GM19193 (cell line): ENCODE data around the gene TOR3A.

ENCODE experiments used
- POLR2A ChIP-seq: IDR thresholded peaks from 4 replicates; pipeline ENCODE4 v1.6.1; 2011; ENCODE audit not compliant: insufficient read depth, insufficient read length; ENCODE audit errors: extremely low read depth

The TOR3A gene

DNA sequence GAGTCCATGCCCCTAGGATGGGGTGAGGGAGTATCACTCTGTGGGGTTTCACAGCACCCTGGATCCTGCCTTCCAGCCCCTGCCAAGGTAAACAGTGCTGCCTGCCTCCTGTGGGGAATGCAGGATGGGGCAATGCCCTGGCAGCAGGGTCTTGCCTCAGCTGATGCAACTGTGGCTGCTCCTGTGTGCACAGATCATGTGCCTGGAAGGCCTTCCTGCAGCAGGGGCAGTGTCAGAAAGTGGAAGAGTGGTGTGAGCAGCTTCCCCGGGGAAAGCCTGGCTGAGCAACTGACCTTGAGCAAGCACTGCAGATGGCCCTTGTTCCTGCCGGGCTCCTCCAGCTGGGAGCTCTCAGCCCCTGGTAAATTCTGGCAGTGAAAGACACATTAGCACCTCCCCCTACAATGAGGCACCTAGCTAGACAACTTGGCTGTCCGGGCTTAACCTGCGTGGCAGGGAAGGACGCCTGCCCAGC is 9.9 kb downstream of the TOR3A start:
- no peak for TF ChIP-seq POLR2A

DNA sequence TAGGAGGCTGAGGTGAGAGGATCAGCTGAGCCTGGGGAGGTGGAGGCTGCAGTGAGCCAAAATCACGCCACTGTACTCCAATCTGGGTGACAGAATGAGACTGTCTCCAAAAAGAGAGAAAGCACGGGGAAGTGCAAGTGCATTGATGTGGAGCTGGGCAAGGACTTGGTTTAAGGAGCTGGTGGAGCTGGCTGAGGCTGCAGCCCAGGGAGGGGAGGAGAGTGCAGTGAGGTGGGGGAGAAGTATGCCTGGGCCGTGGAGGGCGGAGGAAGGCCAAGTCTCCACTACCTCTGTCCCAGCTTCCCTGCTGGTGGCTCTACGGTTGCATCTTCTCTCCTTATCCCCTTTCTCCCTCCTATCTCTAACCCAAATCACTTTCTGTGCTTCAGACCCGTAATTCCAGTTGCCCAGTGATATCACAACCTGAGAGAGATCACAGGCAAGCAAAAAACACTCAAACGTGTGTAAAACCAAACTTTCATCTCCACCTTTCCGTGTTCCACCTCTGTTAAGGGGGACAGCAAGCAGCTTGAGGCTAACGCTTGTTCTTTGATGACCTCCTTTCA is 11.1 kb downstream of the TOR3A start:
- TF ChIP-seq POLR2A = no peak

DNA sequence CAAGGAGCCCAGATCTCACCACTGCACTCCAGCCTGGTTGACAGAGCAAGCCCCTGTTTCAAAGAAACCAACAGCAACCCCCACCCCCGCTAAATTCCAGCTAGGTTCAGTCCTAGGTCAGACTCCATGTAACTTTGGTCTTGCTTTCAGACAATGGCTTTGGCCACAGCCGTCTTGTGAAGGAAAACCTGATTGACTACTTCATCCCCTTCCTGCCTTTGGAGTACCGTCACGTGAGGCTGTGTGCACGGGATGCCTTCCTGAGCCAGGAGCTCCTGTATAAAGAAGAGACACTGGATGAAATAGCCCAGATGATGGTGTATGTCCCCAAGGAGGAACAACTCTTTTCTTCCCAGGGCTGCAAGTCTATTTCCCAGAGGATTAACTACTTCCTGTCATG is 12.9 kb downstream of the TOR3A start:
- TF ChIP-seq POLR2A = no peak

DNA sequence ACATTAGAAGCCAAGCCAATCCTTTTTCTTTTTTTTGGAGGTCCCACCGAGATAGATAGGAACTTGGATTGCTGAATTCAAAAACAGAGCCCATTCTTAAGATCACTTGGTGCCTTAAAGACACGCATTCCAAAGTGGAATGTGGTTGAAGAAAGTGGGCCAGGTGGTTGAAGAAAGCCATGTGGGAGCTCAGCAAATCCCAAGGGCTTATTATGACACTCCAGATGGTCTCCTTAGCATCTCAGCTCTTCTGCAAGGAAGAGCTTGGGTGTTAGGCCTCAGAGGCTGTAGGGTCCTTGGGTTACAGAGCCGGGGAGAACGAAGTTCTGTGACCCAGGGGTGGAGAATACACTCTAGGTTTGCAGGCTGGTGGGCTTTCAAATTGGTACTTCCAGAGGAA is 13.5 kb downstream of the TOR3A start:
- TF ChIP-seq POLR2A = no peak

DNA sequence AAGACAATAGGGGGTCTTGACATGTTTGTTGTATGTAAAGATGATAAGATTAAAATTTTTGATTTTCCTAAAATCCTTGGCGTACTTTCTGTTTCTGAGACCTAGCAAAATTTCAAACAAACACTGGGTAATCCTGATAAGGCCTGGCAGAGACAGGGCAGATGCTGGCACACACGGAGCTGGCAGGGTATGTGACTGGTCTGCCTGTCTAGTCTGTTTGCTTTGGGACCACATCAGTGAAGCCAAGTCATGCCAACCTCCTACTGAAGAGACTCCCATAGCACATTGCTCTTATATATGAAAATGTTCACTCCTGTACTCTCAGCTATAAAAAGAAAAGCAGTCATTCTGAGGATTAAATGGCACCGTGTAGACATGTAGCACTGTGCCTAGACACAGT is 14.1 kb downstream of the TOR3A start:
- TF ChIP-seq POLR2A = no peak

DNA sequence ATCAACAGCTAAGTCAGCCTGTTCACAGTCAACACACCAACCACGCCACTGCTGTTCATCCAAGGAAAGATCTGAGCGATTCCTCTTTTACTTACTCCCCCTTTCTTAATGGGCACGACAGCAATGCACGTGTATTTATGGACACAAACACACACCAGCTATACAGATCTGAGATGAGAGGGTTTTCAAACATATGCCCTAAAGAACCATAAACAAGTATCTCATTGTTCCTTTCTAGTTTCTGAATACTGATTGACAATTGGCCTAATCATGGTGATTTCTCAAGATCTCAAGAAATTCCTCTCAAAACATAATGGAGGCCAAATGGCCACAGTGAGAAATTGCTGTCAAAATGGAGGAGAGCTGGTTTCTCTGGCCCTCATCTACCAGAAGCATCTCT is 18.0 kb downstream of the TOR3A start:
- no peak for TF ChIP-seq POLR2A

DNA sequence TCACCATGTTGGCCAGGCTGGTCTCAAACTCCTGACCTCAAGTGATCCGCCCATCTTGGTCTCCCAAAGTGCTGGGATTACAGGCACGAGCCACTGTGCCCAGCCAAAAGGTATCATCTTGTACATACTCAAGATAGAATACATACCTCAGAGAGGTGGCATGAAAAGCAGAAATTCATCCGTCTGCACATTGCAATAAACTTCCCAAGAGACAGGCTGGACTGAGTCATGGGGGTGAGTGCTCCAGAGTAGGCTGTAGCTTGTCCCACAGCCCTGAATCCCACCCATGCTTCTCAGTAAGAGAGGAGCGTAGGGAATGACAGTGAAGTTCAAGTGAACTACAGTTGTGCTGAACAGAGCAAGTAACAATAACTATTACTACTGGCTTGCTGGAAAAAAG is 19.7 kb downstream of the TOR3A start:
- no peak for TF ChIP-seq POLR2A

DNA sequence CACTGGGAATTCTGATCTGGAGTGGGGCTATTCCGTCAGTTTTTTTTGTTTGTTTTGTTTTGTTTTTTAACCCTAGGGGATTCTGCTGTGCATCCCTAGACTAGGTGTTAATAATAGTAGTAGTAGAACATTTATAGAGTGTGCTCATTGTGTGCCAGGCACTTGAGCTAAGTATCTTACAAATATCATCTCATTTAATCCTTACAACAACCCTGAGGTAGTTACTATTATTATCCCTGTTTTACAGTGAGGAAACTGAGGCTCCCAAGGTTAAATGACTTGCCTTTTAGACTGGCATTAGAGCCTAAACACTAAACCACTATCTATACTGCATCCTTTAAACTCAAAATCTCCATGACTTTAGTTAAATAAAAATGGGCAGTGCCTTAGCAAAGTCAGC is 22.1 kb downstream of the TOR3A start:
- no peak for TF ChIP-seq POLR2A

DNA sequence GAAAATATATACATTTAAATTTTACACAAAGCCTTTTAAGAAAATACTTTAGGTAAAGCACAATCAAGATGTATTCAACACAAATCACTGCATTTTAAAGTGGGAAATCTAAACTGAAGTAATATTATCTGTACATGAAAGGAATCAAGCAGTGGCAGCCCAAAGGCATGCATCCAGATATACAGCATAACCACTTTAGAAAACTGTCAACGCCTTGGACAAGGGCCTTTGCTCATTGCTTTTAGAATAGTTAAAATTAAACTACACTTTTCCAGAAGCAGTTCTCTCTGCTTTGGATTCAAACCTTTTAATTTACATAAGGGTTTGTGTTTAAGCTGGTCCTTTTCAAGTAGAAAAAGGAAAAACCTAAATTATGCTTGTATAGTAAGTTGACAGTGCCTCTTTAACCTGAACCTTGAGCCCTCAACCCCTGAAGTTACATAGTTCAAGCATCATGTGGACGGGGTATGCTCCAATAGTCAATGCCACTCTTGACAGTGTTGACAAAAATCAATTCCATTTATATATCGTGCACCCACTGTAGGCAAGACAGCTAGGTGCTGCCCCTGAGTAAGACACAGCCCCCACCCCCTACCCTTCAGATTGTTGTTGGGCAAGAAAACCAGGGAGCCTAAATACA is 22.9 kb downstream of the TOR3A start:
- TF ChIP-seq POLR2A = no peak

DNA sequence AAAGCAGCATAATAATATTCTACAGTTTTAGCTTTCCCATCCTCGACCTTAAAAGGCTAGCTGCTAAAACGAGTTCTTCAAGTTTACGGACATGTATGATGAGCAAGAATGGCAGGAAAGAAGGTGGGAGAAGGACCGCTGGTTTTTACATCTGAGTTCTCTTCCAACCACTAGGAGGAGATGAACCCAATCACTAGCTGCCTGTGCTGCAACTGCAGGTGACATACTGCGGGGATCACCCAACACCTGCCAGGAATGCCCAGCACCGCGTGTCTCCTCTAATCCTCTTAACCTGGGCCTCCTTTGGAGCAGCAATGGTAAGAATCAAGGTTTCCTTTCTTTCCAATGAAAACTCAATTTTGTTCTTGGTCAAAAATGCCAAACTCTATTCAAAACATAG is 23.5 kb downstream of the TOR3A start:
- no peak for TF ChIP-seq POLR2A

DNA sequence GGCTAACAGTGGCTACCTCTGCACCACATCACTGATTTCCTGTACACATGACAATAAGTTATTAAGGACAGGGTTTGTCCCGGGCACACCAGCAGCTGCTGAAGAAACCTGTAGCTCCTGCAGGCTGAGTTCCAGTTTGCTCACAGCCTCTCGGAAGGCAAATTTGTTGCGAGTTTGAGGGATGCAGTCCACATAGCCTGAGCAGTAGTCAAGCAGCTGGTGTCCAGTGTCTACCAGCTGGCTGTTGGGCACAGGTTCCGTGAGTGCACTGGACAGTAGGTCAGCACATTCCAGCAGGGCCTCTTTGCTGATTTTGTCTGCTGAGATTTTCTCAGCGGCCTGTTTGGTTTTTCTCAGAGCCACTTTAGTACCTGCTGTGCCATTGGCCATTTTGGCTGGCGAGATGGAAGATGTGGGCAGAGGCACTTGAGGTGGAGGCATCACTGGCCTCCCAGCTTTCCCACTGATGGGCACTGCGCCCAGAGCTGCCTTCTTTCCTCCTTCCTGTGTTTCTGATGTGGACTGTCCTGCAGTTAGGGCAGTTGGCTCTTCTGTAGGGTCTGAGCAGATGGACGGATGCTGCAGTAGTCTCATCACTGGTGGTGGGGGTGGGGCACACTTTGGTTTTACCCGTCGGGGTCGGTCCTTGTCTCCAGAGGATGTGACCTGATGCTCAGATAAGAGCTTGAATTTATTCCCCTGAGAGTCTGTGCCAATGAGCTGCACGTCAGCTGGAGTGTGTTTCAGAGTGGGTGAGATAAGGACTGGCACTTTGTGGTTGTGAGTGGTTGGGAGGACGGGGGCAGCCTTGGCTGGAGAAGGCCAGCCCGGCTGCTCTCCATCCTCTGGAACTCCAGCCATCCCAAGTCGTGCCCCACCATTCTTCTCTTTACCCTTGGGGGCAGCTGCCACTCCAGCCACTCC is 26.1 kb downstream of the TOR3A start:
- no peak for TF ChIP-seq POLR2A

DNA sequence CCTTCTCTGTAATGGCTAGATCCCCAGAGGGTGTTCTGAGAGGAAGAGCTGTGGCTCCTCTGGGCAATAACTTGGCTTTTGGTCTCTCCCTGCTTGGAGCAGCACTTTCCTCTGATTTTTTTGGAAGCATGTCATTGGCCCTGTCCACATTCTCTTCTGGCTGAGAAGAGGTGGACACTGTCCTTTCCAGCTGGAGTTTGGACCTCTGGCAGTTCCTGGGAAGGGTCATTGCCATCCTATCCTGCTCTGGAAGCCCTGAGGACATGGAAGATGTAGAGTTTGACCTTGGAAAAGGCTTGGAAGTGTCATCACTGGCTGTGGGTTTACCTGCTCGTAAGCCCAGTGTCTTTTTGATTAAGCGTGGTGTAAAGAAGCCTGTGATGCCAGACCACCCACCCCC is 26.8 kb downstream of the TOR3A start:
- no peak for TF ChIP-seq POLR2A

DNA sequence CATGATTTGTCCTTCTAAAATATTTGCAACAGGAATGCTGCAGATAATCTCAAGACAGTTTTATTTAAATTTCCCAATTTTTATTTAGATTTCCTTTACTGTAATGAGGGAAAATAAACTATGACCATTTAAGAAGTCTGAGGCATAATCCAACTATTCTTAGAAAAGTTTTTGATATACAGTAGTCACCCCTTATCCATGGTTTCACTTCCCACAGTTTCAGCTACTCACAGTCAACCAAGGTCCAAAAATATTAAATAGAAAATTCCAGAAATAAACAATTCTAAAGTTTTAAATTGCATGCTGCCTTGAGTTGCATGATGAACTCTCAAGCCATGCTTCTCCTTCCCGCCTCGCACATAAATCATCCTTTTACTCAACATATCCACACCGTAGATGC is 33.3 kb downstream of the TOR3A start:
- TF ChIP-seq POLR2A = no peak

DNA sequence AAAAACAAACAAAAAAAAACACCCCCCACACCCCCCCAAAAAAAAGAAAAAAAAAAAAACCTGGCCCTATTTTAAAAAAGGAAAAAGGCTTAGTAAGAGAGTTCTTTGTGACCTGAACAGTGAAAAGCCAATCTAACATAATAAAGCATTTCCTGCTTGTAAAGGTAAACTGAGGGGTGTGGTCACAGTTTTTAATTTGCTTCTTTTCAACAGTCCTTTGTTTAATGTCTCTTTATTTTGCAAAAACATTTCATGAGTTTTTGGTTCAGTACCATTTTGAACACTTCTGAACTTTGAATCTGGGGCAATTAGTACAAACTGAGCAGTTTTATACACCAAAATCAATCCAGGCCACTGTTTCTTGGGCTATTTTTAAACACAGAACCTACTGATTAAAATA is 37.6 kb downstream of the TOR3A start:
- TF ChIP-seq POLR2A = no peak

DNA sequence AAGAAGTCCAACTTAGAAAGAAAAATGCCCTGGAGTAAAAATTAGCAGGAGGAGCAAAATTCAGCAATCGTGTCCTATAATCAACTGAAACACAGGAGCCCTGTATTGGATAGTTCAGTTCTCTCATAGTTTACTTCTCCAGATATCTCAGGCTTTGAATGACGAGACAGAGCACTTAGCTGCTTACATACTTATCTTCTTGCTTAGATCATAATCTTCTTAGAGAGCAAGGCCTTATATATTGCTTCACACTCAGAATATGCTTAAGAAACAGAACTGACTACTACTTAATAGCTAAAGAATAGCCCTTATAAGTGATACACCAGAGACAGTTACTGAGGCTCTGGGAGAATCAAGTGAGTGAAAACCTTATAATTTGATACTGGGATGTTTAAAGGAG is 38.9 kb downstream of the TOR3A start:
- TF ChIP-seq POLR2A = no peak

DNA sequence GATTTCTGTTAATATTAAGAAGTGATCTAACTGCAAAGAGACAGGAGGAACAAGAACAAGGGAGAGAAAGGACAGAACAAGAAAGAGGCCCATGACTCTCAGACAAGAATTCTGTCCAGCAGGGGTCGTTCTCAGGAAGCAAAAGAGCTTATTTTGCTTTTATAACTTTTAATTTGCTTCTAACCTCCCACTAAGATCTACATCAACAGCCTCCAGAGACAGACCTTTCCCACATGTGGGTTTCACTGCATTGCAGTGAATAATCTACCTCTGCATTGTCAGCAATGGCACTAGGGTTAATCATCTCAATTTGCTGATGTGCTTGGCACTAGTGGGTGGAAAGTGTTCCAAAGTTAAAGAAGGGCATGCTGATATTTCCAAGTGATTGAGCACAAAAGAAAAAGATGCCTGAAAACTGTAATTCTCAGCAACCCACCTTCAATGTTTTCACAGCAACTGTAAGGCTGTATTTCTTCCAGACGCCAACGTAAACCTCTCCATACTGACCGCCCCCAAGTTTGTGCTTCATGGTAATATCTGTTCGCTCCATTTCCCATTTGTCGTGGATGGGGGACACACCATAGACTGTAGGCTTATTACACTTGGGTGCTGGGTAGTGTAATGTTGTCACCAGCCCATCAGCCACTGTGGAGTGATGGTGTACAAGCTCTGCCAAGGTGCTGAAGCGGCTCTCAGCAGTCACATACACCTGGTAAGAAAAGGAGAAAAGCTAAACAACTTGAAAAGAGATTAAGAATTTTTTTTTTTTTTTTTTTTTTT is 39.5 kb downstream of the TOR3A start:
- no peak for TF ChIP-seq POLR2A

DNA sequence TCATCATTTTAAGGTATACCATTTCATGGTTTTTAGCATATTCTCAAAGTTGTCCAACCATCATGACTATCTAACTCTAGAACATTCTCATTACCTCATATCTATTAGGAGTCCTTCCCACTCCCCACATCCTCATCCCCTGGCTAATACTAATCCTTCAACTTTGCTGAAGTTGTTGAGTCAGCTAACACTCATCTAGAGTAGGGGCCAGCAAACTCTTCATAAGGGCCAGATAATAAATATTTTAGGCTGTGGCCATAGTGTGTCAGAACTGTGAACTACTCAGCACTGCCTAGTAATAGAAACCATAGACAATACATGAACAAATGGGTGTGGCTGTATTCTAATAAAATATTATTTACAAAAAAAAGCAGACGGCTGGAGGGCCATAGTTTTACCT is 43.0 kb downstream of the TOR3A start:
- no peak for TF ChIP-seq POLR2A
